Neural cell (in vitro differentiated cells): ENCODE measurements around the gene TEKT5.

Source experiments
- CTCF ChIP-seq: fragments of 450-650 bp; IDR thresholded peaks from 2 replicates; pipeline ENCODE4 v1.5.1; 2014; ENCODE audit warnings: antibody characterized with exemption, mild to moderate bottlenecking, moderate library complexity; ENCODE audit not compliant: poor library complexity, severe bottlenecking
- EP300 ChIP-seq: fragments of 450-650 bp; conservative IDR thresholded peaks from 2 replicates; pipeline ENCODE4 v1.6.1; 2014; ENCODE audit warnings: antibody characterized with exemption, mild to moderate bottlenecking, moderate library complexity; ENCODE audit not compliant: poor library complexity, severe bottlenecking
- EZH2 ChIP-seq: fragments of 200-600, 300-800 bp; shearing (Covaris generic), sonication (generic); IDR thresholded peaks from 2 replicates; pipeline ENCODE4 v1.6.1; 2014; ENCODE audit warnings: antibody characterized with exemption, low read length, borderline replicate concordance, mild to moderate bottlenecking; ENCODE audit not compliant: insufficient read depth, poor library complexity, severe bottlenecking
- POLR2AphosphoS5 ChIP-seq: IDR thresholded peaks from 2 replicates; pipeline ENCODE4 v1.6.1; 2012
- REST ChIP-seq: IDR thresholded peaks from 2 replicates; pipeline ENCODE4 v1.6.1; 2012; ENCODE audit warnings: borderline replicate concordance
- SMC3 ChIP-seq: fragments of 450-650 bp; conservative IDR thresholded peaks from 2 replicates; pipeline ENCODE4 v1.6.1; 2014; ENCODE audit warnings: antibody characterized with exemption, mild to moderate bottlenecking, moderate library complexity; ENCODE audit not compliant: poor library complexity
- TAF1 ChIP-seq: IDR thresholded peaks from 2 replicates; pipeline ENCODE4 v1.6.1; 2012; ENCODE audit warnings: low read depth

- TF ChIP-seq CTCF (no peak), EP300 (no peak), REST (no peak), SMC3 (no peak), EZH2 (no peak), POLR2AphosphoS5 (no peak), TAF1 (no peak)
Measured at GRCh38 chr16:10589109-10589508, 105.6 kb downstream of the TEKT5 start.
